ENCODE results near the gene SMYD1. TPM values are rescaled to one million over a fixed set of nuclear protein-coding genes. Genes with fewer than 3 reads are reported as not detected.

The SMYD1 gene
- total and polyA plus RNA-seq, 4 donors = under 0.01 to 0.42 (median 0.06) TPM; not detected in 1

DNA sequence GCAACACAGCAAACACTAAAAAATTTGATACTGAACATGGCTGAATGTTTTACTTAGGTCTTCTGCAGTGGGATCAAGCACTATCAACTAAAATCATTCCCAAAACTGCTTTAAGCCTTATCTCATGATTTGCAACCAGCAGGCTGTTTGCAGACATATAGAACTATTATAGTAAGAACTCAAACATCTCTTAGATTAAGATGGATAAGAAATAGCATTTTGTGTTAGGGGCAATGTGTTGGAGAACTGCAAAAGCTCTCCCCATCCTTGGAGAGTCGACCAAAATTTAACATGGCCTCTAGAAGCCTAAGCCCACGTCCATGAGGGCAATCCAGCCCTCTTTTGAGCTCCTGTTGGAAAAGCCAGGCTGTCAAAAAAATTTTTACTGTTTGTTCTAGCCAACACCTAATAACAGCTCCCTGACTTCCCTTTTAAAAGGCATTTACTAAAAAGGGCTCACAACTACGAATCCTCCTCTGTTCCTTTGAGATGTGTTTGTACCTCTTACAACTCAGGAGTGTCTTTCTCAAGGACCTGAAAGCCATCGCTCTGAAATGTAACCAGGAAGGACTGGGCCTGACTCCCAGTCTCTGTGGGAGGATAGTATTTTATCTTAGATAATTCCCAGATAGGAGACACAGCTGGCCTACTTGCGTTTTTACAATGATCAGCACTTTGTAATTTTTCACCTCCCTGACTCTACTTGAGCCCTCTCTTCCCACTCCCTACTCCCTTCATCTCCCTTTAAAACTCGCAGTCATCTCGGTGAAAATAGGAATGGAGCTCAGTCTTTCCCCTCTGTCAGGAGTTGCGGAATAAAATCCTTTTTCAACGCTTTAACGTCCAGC lies 13.5 kb upstream of the SMYD1 start:
- Histone ChIP-seq H3K9me3 (ENCODE audit: control insufficient read depth, insufficient read depth, low read length) (no peaks in the 10 kb centered on the region), H3K27ac (ENCODE audit: low read depth, low read length) (peak overlapping the region; percentile 94), H3K4me3 (ENCODE audit: low read depth, low read length) (peak overlapping the region; percentile 84), H3K36me3 (ENCODE audit: control insufficient read depth, insufficient read depth, low read length) (no peaks in the 10 kb centered on the region), H3K27me3 (ENCODE audit: control insufficient read depth, insufficient read depth, low read length) (no peaks in the 10 kb centered on the region), H3K4me1 (ENCODE audit: control insufficient read depth, insufficient read depth, low read length) (peaks cover 16% of the 10 kb centered on the region)
- 77% methylated on average over 8 of the region's 10 CpGs for WGBS (ENCODE audit: insufficient coverage)
- no peak for DNase-seq (ENCODE audit: low read depth in 4 of 6, low spot score in 6 of 6)

DNA sequence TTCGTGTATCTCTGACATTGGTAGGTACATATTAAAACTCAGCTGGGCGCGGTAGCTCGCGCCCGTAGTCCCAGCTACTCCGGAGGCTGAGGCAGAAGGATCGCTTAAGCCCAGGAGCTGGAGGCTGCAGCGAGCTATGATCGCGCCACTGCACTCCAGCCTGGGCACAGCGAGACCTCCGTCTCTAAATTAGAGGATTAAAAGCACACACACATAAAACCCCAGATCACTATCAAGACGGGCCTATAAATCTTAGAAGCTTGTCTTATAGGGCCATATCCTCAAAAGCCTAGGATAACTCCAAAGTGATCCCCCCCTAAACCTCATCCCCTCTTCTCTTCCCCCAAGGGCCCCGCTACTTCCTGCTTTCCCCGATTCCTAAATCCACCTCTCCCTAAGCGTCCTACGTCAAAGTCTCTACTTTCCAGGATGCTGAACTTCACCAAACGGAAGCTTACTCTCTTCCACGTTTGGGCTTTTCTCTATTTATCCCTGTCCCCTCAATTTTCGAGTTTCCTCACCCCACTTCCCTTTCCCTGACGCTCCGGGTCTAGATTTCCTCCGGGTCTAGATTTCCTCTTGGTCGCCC lies 12.7 kb upstream of the SMYD1 start:
- H3K9me3 ChIP-seq (ENCODE audit: control insufficient read depth, insufficient read depth, low read length) = no peaks in the 10 kb centered on the region
- H3K36me3 ChIP-seq (ENCODE audit: control insufficient read depth, insufficient read depth, low read length) = no peaks in the 10 kb centered on the region
- peaks cover 13% of the 10 kb centered on the region for H3K4me1 ChIP-seq (ENCODE audit: control insufficient read depth, insufficient read depth, low read length)
- peak overlapping the region; percentile 94 for H3K27ac ChIP-seq (ENCODE audit: low read depth, low read length)
- 26% methylated on average over 20 of the region's 25 CpGs for WGBS (ENCODE audit: insufficient coverage)
- no peak for DNase-seq (ENCODE audit: low read depth in 4 of 6, low spot score in 6 of 6)
- H3K27me3 ChIP-seq (ENCODE audit: control insufficient read depth, insufficient read depth, low read length) = no peaks in the 10 kb centered on the region
- peak overlapping the region; percentile 84 for H3K4me3 ChIP-seq (ENCODE audit: low read depth, low read length)

DNA sequence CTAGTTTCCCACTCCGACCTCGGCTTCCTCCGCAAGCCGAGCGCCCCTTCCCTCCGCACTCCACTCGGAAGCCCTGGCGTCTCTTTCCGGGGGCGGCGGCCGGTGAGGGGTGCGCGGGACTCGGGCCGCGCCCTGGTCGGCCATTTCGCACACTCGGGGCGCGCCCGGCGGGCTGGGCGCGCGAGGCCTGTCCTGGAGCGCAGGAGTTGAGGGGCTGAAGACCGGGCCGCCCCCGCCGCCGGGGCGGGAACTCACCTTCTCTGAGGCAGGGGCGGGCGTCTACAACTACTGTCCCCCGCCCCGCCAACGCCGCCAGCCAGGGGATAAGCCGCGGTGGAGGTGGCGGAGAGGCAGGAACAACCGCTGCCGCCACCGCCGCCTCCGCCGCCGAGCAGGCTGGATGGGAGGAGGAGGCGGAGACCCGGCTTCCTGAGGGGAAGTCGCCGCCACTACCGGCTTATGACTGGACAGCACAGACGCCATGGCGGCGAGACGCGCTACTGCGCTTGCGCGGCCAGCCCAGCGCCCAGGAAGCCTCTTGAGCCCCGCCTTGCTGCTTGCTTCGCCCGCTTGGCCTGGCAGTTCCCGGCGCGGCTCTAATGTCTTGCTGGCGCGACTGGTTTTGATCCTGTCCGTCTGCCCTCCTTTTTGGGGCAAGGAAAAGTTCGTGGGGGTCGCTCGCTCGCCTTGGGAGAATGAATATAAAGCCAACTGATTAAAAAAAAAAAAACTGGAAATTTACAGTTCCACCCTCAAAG lies 12.1 kb upstream of the SMYD1 start, which contains the start of gene KRCC1:
KRCC1 (minus strand) TSS at position 413 of the 758 bp plus-strand sequence. CDS start 27,220 bp downstream, outside the sequence.
- peak within 1 kb of the TSS; percentile 84 for H3K4me3 ChIP-seq (ENCODE audit: low read depth, low read length)
- under 1% methylated on average over 74 of the region's 77 CpGs for WGBS (ENCODE audit: insufficient coverage)
- H3K27ac ChIP-seq (ENCODE audit: low read depth, low read length) = peak within 1 kb of the TSS; percentile 94
- no peaks in the 10 kb centered on the region for H3K27me3 ChIP-seq (ENCODE audit: control insufficient read depth, insufficient read depth, low read length)
- H3K4me1 ChIP-seq (ENCODE audit: control insufficient read depth, insufficient read depth, low read length) = peaks cover 13% of the 10 kb centered on the region
- H3K9me3 ChIP-seq (ENCODE audit: control insufficient read depth, insufficient read depth, low read length) = no peaks in the 10 kb centered on the region
- peak; percentile 85 to 98 (median 90) for DNase-seq (ENCODE audit: low read depth in 4 of 6, low spot score in 6 of 6)
- no peaks in the 10 kb centered on the region for H3K36me3 ChIP-seq (ENCODE audit: control insufficient read depth, insufficient read depth, low read length)

DNA sequence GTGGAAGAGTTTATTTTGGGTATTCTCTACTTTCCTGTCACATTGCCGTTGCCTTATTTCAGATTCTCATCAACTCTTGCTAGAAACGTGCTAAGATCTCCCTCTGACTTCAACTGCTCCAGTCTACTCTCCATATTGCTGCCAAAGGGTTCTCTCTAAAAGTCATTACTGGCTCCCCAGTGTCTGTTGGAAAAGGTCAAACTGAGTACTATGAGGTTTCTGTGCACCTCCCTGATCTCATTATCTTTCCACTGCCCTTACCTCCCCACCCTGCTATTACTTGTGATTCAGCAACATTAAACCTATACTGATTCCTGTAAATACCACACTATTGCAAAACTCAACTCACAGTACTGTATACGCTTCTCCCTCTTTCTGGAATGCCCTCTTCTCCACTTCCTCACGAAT lies 10.2 kb upstream of the SMYD1 start:
- WGBS (ENCODE audit: insufficient coverage) = 100% methylated on average over 1 of the region's 4 CpGs
- Histone ChIP-seq H3K27ac (ENCODE audit: low read depth, low read length) (no peak overlapping the region), H3K9me3 (ENCODE audit: control insufficient read depth, insufficient read depth, low read length) (no peaks in the 10 kb centered on the region), H3K4me1 (ENCODE audit: control insufficient read depth, insufficient read depth, low read length) (peaks cover 13% of the 10 kb centered on the region), H3K4me3 (ENCODE audit: low read depth, low read length) (no peak overlapping the region), H3K27me3 (ENCODE audit: control insufficient read depth, insufficient read depth, low read length) (no peaks in the 10 kb centered on the region), H3K36me3 (ENCODE audit: control insufficient read depth, insufficient read depth, low read length) (no peaks in the 10 kb centered on the region)
- no peak for DNase-seq (ENCODE audit: low read depth in 4 of 6, low spot score in 6 of 6)

DNA sequence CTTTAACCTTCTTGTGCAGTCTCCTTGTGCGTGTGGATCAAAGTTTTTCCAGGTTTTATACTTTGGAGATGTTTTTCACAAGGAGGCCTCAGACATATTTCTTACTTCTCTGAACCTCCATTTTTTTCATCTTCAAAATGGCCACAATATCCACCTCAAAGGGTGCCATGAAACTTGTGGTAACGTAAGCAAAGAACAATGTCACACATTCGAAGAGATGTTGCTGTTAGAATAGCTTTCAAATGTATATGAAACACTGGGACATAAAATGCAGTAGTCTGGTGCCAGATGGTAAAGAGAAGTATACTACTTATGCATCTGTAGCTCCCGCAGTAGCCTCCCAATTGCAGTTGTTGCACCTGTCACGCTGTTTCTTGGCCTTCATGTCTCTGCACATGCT lies 9.4 kb upstream of the SMYD1 start:
- no peak overlapping the region for H3K4me3 ChIP-seq (ENCODE audit: low read depth, low read length)
- peaks cover 13% of the 10 kb centered on the region for H3K4me1 ChIP-seq (ENCODE audit: control insufficient read depth, insufficient read depth, low read length)
- no peak for DNase-seq (ENCODE audit: low read depth in 4 of 6, low spot score in 6 of 6)
- H3K9me3 ChIP-seq (ENCODE audit: control insufficient read depth, insufficient read depth, low read length) = no peaks in the 10 kb centered on the region
- H3K36me3 ChIP-seq (ENCODE audit: control insufficient read depth, insufficient read depth, low read length) = no peaks in the 10 kb centered on the region
- no peaks in the 10 kb centered on the region for H3K27me3 ChIP-seq (ENCODE audit: control insufficient read depth, insufficient read depth, low read length)
- 93% methylated on average over 3 of the region's 5 CpGs for WGBS (ENCODE audit: insufficient coverage)
- no peak overlapping the region for H3K27ac ChIP-seq (ENCODE audit: low read depth, low read length)

DNA sequence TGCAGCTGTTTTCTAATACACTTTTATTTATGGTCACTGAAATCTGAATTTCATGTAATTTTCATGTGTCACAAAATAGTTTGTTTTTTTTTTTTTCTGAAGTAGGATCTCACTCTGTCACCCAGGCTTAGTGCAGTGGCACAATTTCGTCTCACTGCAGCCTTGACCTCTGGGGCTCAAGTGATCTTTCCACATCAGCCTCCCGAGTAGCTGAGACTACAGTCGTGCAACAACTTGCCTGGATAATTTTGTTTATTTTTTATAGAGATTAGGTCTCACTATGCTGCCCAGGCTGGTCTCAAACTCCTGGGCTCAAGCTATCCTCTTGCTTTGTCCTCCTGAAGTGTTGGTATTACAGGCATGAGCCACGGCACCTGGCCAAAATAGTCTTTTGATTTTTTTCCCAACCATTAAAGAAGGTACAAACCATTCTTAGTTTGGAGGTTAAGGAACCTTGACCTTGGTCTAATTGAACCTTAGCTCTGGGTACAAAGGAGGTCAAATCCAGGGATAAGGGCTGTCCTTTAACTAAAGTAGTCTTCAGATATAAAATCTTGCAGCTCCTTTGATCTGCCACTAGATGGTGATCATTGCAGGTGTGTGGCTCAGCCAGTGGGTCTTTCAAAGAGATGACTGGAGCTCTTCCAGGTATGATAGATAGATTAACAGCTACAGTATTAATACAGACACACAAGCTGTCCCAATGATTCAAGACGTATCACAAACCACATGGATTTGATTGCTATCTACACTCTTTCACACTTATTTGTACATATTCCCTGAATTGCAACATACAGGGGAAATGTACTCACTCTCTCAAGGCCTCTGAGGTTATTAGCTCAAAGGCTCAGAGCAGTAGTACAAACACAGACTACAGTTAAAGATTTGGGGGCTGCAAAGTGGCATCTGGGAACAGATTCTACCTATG lies 7.4 kb upstream of the SMYD1 start:
- H3K27me3 ChIP-seq (ENCODE audit: control insufficient read depth, insufficient read depth, low read length) = no peaks in the 10 kb centered on the region
- H3K4me1 ChIP-seq (ENCODE audit: control insufficient read depth, insufficient read depth, low read length) = peaks cover 8% of the 10 kb centered on the region
- no peaks in the 10 kb centered on the region for H3K9me3 ChIP-seq (ENCODE audit: control insufficient read depth, insufficient read depth, low read length)
- no peak overlapping the region for H3K4me3 ChIP-seq (ENCODE audit: low read depth, low read length)
- H3K27ac ChIP-seq (ENCODE audit: low read depth, low read length) = no peak overlapping the region
- peak in 2 of 6 donors; percentile 58 to 82 for DNase-seq (ENCODE audit: low read depth in 4 of 6, low spot score in 6 of 6)
- 50% methylated on average over 1 of the region's 5 CpGs for WGBS (ENCODE audit: insufficient coverage)
- no peaks in the 10 kb centered on the region for H3K36me3 ChIP-seq (ENCODE audit: control insufficient read depth, insufficient read depth, low read length)

DNA sequence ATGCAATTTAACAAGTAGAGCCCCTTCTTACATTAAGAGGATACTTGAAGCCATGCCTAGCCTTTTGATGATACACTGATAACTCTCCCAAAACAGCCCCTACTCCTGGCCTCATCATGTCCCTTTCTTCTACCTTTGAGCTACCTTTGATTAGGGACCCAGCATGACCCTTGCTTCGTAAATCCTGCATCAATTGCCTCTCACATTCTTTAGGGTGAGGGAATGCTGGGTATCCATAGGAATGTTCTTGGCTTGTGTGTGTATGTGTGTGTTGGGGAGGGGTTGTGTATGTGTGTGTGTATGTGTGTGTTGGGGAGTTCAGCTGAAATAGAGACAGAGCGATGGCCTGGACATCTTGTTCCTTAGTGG lies 6.7 kb upstream of the SMYD1 start:
- no CpG with 5 or more reads among the region's 2 CpGs for WGBS (ENCODE audit: insufficient coverage)
- Histone ChIP-seq H3K27me3 (ENCODE audit: control insufficient read depth, insufficient read depth, low read length) (no peaks in the 10 kb centered on the region), H3K4me3 (ENCODE audit: low read depth, low read length) (no peak overlapping the region), H3K9me3 (ENCODE audit: control insufficient read depth, insufficient read depth, low read length) (no peaks in the 10 kb centered on the region), H3K27ac (ENCODE audit: low read depth, low read length) (no peak overlapping the region), H3K36me3 (ENCODE audit: control insufficient read depth, insufficient read depth, low read length) (no peaks in the 10 kb centered on the region), H3K4me1 (ENCODE audit: control insufficient read depth, insufficient read depth, low read length) (peaks cover 6% of the 10 kb centered on the region)
- DNase-seq (ENCODE audit: low read depth in 4 of 6, low spot score in 6 of 6) = no peak

DNA sequence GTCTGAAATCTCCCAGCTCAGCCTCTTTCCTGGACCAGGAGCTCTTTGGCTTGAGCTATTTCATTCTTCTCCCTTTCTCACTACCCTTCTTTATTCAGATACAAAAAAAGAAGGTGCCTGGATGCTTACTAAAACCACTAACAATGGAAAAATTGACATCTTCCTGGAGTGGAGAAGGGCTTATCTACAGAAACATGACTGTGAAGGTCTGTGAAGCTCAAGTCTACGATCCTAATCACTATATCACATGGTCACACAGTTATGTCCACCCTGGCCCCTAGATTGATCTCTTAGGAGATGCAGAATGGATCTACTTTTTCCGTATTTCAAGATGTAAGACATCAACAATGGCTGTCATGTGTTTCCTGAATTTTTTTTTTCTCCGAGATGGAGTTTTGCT lies 6.3 kb upstream of the SMYD1 start:
- no CpG with 5 or more reads among the region's 3 CpGs for WGBS (ENCODE audit: insufficient coverage)
- H3K4me3 ChIP-seq (ENCODE audit: low read depth, low read length) = no peak overlapping the region
- no peaks in the 10 kb centered on the region for H3K9me3 ChIP-seq (ENCODE audit: control insufficient read depth, insufficient read depth, low read length)
- no peak for DNase-seq (ENCODE audit: low read depth in 4 of 6, low spot score in 6 of 6)
- no peak overlapping the region for H3K27ac ChIP-seq (ENCODE audit: low read depth, low read length)
- H3K27me3 ChIP-seq (ENCODE audit: control insufficient read depth, insufficient read depth, low read length) = no peaks in the 10 kb centered on the region
- peaks cover 2% of the 10 kb centered on the region for H3K4me1 ChIP-seq (ENCODE audit: control insufficient read depth, insufficient read depth, low read length)
- no peaks in the 10 kb centered on the region for H3K36me3 ChIP-seq (ENCODE audit: control insufficient read depth, insufficient read depth, low read length)

DNA sequence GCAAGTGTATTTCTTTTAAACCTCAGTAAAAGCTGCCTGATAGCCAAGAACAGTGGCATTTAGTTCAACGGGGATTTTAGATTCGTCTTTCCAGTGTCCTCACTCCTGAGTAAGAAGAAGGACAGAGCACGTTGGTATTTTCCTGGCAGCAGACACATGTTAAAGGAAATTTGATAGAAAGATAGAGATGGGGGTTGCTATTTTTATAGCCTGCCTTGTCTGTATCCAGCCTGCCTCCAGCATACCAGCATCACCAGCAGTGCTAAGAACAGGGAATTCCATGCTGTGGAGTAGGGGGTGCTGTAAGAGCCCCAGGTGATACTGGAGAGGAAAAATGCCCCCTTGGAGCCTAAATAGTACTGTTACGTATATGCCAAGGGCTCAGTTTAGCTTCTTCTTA lies 1.1 kb upstream of the SMYD1 start:
- no peak overlapping the region for H3K27ac ChIP-seq (ENCODE audit: low read depth, low read length)
- no peaks in the 10 kb centered on the region for H3K36me3 ChIP-seq (ENCODE audit: control insufficient read depth, insufficient read depth, low read length)
- DNase-seq (ENCODE audit: low read depth in 4 of 6, low spot score in 6 of 6) = no peak
- no peaks in the 10 kb centered on the region for H3K4me1 ChIP-seq (ENCODE audit: control insufficient read depth, insufficient read depth, low read length)
- no peaks in the 10 kb centered on the region for H3K9me3 ChIP-seq (ENCODE audit: control insufficient read depth, insufficient read depth, low read length)
- no peaks in the 10 kb centered on the region for H3K27me3 ChIP-seq (ENCODE audit: control insufficient read depth, insufficient read depth, low read length)
- 86% methylated on average over 2 of the region's 4 CpGs for WGBS (ENCODE audit: insufficient coverage)
- H3K4me3 ChIP-seq (ENCODE audit: low read depth, low read length) = no peak overlapping the region

Data from spinal cord (tissue), 10 donors.